HG03025 (cell line): ENCODE data around the gene NMNAT3.

Experiments used
- ATAC-seq: cut with Tn5 transposase; IDR thresholded peaks from one replicate; pipeline ENCODE4 v1.9.1; 2021; ENCODE audit warnings: mild to moderate bottlenecking, moderate library complexity; ENCODE audit not compliant: unreplicated experiment, low FRiP score

Gene NMNAT3

DNA sequence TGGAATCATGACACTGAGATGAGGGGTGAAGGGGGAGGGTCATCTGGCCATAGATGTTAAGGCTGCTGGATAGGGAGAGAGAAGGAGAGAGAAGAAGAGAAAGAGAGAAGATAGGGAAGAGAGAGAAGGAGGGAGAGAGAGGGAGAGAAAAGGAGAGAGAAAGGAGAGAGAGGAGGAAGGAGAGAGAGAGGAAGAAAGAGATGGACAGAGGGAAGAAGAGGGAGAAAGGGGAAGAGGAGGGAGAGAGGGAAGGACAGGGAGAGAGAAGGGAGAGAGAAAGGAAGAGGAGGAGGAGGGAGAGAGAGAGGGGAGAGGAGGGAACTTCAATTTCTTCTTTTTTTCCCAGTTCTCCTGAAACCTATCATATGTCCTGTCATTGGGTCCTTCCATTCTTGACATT lies 123.1 kb downstream of the NMNAT3 start:
- no peak for ATAC-seq

DNA sequence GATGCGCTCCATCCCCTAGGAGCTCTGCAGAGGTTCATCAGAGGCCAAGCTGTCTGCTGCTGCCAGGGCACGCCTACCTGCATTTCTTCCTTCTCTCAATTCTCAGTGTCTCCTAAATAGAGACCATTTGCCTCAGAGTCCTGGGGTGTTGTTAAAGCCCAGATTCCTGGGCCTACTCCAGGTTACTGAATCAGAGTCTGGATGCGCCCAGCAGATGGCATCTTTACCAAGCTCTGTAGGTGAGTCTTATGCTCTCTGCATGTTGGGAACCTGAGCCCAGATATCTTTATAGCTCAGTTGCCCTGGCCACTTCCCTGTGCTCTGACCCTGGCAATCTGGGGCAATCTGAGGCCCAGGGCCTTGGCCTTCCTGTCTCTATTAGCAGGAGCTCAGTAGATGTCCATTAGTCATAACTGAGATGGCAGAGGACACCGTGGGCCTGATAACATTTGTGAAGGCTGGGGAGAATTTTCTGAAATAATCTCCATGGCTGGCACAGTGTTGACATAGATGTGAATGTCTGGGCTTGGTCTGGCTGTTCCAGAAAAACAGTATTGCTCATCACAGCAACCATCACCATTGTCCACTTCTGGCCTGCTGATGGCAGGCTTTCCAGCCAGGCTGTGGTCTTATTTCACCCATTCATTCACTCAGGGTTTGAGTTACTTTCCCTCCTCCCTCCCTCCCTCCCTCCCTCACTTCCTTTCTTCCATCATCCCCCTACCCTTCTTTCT lies 125.0 kb downstream of the NMNAT3 start:
- no peak for ATAC-seq

DNA sequence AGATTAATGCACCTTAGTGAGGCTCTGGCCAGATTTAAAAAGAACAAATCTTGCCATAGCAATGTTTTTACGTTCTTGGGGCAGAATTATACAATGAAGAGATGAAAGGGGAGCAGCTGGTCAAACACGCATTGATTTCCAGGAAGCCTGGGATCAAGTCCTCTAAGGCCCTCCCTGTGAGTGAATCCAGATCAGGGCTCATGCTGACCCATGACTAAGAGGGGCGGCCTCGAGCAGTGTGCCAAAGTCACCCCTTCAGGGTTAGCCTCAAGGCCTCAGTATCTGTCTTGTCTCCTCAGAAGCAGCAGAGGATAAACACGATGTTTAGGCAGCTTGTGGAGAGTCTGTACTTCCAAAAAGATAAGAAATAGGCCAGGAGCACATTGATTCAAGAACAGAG lies 129.0 kb downstream of the NMNAT3 start:
- ATAC-seq, result no peak

DNA sequence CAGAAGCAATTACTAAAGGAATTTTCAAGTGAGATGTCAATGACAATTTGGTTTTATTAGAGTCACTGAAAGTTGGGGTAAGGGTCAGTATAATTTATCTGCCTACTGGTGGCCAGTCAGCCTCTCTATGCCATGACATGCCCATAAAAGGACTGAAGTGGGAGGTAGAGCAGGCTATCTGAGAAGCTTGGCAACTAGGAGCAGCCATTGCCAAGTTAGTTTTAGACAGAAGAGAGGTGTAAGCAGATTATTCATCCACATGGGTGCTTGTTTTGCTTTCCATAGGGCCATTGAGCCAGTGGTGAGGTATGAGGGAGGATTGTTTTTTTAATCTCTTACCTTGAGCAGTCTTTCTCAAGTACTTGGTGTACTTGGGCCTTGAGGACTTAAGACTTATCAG lies 130.1 kb downstream of the NMNAT3 start:
- no peak for ATAC-seq

DNA sequence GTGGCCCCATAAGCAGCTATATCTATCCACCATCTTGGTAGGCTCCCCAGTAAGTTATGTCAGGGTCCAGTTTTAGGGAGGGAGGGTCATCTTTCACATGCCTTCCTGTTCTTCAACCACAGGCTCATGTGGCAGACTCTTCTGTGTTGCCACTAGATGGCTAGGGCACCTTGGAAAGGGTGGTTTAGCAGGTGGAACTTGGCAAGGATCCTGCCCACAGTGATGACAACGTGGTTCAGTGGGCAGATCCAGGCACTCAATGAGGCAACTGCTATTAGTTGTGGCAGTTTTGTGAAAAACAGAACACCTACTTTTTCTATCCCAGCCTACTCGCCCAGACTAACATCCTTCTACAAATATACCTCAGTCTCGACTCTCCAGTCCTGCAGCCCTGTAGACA lies 131.0 kb downstream of the NMNAT3 start:
- ATAC-seq, result no peak

DNA sequence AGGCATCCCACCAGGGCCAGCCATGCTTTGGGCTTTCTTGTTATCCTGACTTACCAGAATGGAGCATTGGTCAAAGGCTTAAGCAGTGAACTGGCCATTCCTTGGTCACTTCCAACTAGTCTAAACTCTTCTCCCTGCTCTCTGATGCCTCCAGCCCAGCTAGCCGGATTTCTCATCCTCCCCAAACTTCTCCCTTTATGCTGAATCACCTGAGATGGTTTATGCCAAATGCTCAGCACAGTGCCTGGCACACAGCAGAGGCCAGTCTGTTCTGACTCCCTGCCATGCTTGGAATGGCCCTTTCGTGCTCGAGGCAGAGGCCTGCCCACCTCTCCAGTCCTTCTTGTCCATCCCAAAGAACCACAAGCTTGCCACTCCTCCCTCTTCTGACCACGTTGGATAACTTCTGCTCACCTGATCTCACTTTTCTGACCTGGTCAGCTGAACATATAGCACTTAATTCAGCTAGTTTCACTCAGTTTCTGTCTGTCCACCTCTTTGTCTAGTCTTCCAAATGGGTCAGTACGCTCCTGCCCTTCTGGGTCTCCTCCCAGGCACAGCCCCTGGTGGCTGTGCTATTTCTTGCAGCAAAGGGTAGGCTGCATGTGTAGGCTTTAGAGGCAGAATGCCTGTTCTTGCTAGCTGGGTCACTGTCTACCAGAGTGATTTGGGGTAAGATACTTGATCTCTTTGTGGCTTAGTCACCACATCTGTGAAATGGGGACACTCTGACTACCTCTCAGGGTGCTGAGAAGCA lies 136.1 kb downstream of the NMNAT3 start:
- no peak for ATAC-seq

DNA sequence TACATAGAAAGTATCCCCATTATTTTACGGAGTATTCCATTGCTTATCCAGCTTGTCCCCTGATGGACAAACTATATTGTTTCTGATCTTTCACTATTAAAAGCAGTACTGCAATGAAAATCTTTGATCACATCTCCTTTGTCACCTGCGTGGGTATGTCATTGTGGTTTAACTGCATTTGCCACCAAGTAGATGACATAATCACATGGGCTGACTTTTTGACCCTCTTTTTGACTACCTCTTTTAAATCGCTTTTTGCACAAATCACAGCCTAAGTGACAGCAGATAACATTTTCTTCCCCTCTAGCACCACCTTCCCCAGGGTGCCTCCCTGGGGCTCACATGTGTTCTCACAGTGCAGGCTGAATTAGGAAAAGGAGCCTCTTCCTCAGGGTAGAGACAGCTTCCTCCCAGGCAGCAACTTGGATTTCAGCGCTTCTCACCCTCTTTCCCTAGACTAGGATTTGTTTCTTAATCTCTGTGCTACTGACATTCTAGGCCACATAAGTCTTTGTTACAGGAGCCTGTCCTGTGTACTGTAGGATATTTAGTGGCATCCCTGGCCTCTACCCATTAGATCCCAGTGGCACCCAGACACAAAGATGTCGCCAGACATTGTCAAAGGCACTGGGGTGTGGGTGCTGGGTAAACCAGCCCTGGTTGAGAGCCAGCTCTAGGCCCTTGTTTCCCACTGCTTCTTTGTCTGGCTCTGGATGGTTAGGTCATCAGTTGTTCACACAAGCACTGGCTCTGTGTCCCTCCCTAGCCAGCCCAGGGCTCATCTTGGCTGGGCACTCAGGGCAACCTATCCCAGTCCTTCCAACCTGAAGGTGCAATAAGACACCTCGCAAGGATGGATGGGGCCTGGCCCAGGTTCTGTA lies 136.9 kb downstream of the NMNAT3 start:
- ATAC-seq, result no peak

DNA sequence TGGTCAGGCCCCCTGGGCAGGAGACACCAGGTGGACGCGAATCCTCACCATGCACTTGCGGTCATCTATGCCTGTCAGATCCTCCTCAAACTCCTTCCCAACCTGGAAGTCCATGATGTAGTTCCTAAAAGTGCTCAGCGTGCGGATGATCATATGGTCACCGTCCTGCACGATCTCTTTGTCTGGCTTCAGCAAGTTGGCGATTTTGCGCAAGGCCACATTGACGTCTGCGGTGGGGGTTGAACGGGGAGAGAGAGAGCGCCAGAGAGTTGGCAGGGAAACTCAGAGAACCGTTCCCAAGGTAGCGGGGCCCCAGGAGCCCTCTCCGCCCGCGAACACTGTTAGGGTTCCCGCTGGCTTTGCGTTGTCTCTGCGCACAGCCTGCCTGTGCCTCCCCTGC lies 139.0 kb downstream of the NMNAT3 start:
- ATAC-seq, result no peak

DNA sequence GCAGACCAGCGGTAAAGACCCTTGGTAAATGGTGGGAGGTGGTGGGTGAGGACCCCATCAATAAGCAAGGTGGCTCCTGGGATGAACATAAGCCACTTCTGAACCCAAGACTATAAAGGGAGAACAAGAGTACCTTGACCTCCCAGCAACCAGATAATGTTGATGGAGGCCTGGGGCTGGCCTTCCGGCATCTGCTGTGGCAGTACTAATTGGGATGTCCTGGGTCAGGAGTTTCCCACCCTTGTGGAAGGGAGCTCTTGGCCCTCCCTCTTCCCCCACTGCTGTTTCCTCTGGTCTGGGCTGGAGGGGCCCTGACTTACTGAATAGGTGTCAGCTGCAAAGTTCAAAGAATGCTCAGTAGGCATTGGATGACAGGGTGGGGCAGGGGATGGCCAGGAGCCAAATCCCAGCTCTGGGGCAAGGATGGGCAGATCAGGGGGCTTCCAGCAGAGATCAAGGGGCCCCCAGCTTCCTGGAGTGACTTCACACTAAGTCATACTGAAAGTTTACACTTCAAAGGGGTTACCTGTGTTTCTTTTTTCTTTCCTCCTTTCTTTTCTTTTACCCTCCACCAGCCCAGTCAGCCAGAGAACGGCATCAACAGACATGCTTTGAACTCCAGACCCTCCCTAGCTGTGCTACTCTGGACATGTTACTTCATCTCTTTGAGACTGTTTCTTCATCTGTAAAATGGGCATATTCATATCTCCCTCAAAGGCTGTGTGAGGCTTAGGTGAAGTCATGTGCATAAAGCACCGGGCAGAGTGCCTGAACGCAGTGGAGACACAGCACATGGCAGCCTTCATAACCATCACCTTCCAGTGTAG lies 139.8 kb downstream of the NMNAT3 start:
- ATAC-seq, result no peak

DNA sequence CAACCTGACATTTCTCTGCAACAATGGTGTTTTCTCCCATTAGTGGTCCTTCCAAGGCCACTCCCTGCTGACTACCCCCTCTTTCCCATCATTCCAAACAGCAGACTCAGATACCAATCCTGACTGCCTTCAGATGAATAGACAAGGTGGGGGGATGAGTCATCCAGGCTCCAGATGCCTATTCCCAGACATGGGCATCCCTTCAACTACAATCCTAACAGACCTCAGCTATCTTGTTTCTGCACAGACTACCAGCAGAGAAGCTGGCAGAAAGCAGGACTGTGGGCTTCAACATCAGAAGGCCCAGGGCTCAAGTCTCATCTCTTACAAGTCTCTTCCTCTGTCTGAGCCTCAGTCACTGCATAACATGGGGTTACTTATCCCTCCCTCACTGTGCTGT lies 140.4 kb downstream of the NMNAT3 start:
- ATAC-seq, result no peak

DNA sequence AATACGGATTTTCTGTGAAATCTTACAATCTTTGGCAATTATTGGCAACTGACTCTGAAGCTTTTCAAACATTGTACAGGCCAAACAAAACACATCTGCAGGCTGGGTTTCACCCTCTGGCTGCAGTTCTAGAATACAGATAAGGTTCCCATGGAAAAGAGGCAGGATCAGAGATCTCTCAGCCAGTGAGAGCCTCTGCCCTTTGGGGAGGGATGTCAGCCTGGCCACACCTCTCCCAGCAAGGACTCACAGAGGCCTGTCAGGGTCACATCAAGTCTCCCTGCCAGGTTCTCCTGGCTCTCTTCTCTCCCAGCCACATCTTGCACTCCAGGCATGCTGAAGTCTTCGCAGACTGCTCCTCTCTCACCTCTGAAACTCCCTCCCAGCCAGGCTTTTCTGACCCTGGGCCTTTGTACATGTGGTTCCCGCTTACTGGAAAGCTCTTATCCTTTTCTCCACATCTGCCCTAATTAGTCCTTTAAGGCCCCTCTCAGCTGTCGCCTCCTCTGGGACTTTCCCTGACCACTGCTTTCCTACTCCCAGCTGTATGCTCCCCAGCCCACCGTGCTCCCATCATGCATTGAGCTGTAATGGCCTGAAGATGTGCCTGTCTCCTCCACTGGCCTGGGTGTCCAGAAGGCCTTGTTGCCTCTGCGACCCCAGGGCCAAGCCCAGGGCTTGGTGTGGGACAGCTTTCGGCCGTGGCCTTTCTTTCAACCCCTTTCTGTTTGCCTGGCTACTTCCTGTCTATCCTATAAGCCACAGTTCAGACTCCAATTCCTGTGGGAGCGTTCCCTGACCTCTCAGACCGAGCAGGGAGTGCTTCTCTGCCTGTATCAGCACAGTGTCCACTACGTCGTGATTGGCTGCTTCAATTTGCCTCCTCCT lies 142.5 kb downstream of the NMNAT3 start:
- no peak for ATAC-seq

DNA sequence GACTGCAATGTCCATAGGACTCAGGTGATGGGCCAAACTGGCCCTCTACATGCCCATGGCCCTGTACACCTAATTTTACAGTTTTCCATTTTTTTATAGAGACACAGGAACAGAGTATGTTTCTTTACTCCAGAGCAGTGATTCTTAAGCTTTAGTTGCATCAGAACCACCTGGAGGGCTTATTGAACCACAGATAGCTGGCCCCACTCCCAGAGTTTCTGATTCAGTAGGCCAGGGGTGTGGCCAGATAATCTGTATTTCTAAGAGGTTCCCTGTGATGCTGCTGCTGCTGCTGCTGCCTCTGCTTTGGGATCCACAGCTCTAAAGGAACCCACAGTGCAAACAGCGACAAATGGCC lies 143.3 kb downstream of the NMNAT3 start:
- ATAC-seq, result peak; percentile 55

DNA sequence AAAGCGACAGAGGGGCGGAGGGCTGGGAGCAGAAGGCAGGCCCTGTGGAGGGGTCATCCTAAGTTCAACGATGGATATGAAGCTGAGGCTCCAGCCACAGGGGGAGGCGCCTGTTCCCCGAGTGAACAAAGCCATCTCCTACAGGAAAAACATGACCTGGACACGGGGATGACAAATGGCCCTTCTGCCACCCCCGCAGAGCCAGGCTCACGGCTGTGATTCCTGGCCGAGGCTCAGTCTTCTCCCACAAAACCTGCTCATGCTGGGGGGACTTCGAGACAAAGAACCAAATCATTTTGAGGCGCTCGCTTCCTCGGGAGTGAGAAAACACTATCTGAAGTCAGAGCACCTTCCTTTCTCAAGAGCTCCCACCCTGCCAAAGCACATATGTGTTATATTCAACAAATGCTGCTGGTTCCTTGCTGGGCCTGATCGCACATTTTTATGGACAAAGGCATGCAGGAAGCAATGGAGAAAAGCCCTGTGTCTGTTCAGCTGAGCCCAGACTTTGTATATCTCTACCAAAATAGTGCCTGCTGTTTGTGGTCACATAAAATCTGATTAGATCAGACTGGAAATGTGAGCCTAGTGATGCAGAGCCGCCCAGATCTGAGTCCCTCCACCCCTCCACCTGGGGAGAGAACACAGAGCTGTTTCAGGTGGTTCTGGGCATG lies 143.9 kb downstream of the NMNAT3 start:
- peak; percentile 42 for ATAC-seq

DNA sequence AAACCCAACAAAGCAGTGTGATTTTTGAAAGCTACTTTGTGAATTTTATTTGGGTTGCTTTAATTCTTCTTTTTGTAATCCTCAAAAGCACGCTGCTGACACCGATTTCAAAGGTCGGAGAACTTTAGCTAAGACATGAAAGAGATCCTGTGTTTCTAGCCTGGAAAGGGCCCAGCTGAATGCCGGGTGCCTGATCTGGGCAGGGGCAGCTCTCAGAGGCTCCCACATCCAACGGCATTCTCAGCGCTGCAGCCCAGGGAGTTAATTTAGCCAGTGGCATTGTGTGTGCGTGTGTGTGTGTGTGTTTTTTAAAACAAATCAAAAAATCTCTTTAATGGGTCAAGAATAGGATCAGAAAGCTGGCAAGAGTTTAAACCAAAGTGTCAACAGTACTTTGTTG lies 144.8 kb downstream of the NMNAT3 start:
- ATAC-seq, result no peak

DNA sequence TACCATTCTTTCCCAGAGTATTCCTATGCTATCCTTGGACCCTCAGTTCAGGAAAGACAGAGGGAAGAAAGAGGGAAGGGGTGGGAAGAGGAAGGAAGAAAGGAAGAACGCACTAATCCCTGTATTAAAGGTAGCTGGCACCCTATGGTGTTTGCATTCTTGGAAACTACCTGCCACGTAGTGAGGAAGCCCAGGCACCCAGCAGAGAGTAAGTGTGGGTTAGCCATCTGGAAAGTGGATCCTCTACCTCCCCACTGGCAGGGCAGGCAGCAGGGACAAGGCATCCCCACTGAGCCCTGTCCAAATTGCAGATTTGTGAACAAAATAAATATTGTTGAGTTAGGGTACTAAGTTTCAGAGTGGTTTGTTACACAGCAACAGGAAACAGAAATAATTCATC lies 147.1 kb downstream of the NMNAT3 start:
- no peak for ATAC-seq

DNA sequence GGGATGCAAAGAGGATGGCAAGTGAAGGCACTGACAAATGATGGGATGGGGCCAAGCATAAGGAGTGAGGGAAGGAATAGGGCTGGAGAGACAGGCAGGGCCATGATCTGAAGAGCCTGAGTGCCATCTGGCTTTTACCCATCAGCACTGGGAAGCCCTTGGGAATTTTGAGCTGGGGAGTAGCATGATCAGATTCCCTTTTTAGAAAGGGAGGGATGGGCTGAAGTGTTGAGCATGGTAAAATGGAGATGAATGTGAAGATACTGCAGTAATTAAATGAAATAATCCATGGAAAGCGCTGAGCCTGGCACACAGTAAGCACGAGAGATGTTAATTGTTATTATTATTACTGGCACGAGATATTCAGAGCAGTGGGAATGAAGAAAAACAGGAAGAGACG lies 148.1 kb downstream of the NMNAT3 start:
- no peak for ATAC-seq

DNA sequence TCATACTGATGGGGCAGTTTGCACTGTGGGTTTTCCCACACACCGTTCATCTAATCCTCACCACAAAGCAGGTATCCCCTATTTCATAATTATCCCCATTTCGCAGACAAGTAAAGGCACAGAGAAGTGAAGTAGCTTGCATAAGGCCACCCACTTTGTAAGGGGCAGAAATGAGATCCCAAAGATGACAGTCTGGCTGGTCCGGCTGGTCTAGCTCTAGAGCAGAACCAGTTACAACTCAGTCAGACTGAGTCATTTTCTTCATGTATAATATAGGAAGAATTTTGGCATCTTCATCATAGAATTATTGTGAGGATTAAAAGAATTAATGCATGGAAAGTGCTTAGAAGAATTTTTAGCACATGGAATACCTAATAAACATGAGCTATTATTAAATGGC lies 148.8 kb downstream of the NMNAT3 start:
- no peak for ATAC-seq

DNA sequence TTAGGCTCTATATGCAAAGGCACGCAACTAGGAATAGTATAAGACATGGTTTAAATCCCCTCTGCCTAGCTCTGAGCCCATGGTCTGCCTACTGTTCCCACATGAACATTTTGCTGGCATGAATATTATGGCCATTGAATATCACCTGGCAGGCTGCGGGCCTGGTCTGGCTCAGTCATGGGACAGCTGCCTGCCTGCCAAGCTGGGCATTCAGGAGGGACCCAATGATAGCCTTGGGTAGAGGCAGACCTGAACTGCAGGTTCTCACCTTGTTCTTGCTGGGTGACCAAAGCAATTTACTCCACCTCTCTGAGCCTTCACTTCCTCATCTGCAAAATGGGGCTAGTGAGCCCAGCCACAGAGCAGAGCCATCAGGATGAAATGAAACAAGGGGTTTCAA lies 149.5 kb downstream of the NMNAT3 start:
- ATAC-seq, result no peak

DNA sequence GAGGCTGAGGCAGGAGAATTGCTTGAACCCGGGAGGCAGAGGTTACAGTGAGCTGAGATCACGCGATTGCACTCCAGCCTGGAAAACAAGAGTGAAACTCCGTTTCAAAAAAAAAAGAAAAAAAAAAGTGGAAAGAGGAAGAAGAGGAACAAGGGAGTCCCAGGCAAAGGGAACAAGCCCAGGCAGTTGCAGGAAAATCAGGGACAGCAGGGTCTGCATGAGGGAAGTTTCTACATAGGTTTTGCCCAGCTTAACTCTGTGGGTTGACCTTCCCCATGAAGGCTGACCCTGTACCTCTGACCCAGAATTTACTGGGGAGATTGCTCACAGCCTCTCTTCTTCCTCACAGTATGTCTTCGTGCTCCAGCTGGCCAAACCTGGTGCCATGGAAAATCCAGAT lies 150.5 kb downstream of the NMNAT3 start:
- no peak for ATAC-seq
